Measurements from ENCODE around the gene LCORL. TPM values are rescaled to one million over a fixed set of nuclear protein-coding genes. Genes with fewer than 3 reads are reported as not detected.

Gene LCORL
- total RNA-seq, 1 experiment from 2014 or later, result 11.3 TPM

GRCh38 chr4:17809667-17810066 lies 211.9 kb downstream of the LCORL start:
- DNase-seq, result no peak
- peak overlapping the region; percentile 90 for H3K4me3 Mint-ChIP-seq (ENCODE audit: unreplicated experiment)
- Histone ChIP-seq H3K4me3 (ENCODE audit: low read depth, low read length) (peak overlapping the region; percentile 94), H3K27me3 (replicated peaks; ENCODE audit: control insufficient read depth, insufficient read depth, low read length) (no peaks in the 10 kb centered on the region), H3K4me1 (peaks cover 5% of the 10 kb centered on the region; the same call in 1 of the 2 replicates), H3K36me3 (ENCODE audit: control insufficient read depth, insufficient read depth, low read length) (no peaks in the 10 kb centered on the region), H3K9me3 (no peaks in the 10 kb centered on the region)
- H3K36me3 Mint-ChIP-seq (ENCODE audit: insufficient read depth, unreplicated experiment), result peaks cover 41% of the 10 kb centered on the region
- intact Hi-C loops (cut with micrococcal nuclease; ENCODE audit: unreplicated experiment), result loop anchor here (1.0 to 5.0 kb wide), 3 partner anchors 211 to 232 kb away; partner anchors contain the start of genes LAP3 and LCORL
- CTCF ChIA-PET, result no interaction called here
- peaks cover 24% of the 10 kb centered on the region for H3K4me1 Mint-ChIP-seq (ENCODE audit: low read depth, unreplicated experiment)
- H3K9me3 Mint-ChIP-seq (ENCODE audit: unreplicated experiment), result no peaks in the 10 kb centered on the region
- no peak for TF ChIP-seq CTCF (IDR thresholded peaks at IDR 0.05; ENCODE audit: insufficient read depth in 1 of 2, low read depth in 1 of 2, low read length in 1 of 2, severe bottlenecking in 1 of 2, unreplicated experiment in 1 of 2)
- POLR2A ChIA-PET, result interaction anchor here (1.4 kb wide), 3 partner anchors 195 to 233 kb away, joined by 4 to 7 read pairs (median 4); partner anchors contain the start of genes LAP3 and MED28
- no TSS peak for BruUV-seq (replicated peaks)
- H3K27ac Mint-ChIP-seq (ENCODE audit: unreplicated experiment), result peak overlapping the region; percentile 95
- H3K27me3 Mint-ChIP-seq (ENCODE audit: insufficient read depth, unreplicated experiment), result no peaks in the 10 kb centered on the region

- peaks cover 55% of the 10 kb centered on the region for H3K36me3 Mint-ChIP-seq (ENCODE audit: insufficient read depth, unreplicated experiment)
- intact Hi-C loops (cut with micrococcal nuclease; ENCODE audit: unreplicated experiment), result loop anchor here (5.0 kb wide), 1 partner anchor 210 kb away; no protein-coding TSS in a partner anchor
- H3K27me3 Mint-ChIP-seq (ENCODE audit: insufficient read depth, unreplicated experiment), result no peaks in the 10 kb centered on the region
- BruUV-seq (replicated peaks), result no TSS peak
- no peaks in the 10 kb centered on the region for H3K4me1 ChIP-seq
- H3K9me3 Mint-ChIP-seq (ENCODE audit: unreplicated experiment), result no peaks in the 10 kb centered on the region
- H3K4me3 ChIP-seq (ENCODE audit: low read depth, low read length), result no peak overlapping the region
- ChIA-PET CTCF (no interaction called here), POLR2A (no interaction called here)
- no peak overlapping the region for H3K27ac Mint-ChIP-seq (ENCODE audit: unreplicated experiment)
- DNase-seq, result no peak
- no peaks in the 10 kb centered on the region for H3K27me3 ChIP-seq (replicated peaks; ENCODE audit: control insufficient read depth, insufficient read depth, low read length)
- TF ChIP-seq CTCF (IDR thresholded peaks at IDR 0.05; ENCODE audit: insufficient read depth in 1 of 2, low read depth in 1 of 2, low read length in 1 of 2, severe bottlenecking in 1 of 2, unreplicated experiment in 1 of 2), result no peak
- H3K36me3 ChIP-seq (ENCODE audit: control insufficient read depth, insufficient read depth, low read length), result no peaks in the 10 kb centered on the region
- H3K9me3 ChIP-seq, result no peaks in the 10 kb centered on the region
- peaks cover 24% of the 10 kb centered on the region for H3K4me1 Mint-ChIP-seq (ENCODE audit: low read depth, unreplicated experiment)
- peak overlapping the region; percentile 9 for H3K4me3 Mint-ChIP-seq (ENCODE audit: unreplicated experiment)
Observed at GRCh38 chr4:17807446-17807845, 214.1 kb downstream of the LCORL start.

- no peak overlapping the region for H3K4me3 Mint-ChIP-seq (ENCODE audit: unreplicated experiment)
- H3K9me3 Mint-ChIP-seq (ENCODE audit: unreplicated experiment), result no peaks in the 10 kb centered on the region
- no peaks in the 10 kb centered on the region for H3K9me3 ChIP-seq
- intact Hi-C loops (cut with micrococcal nuclease; ENCODE audit: unreplicated experiment), result loop anchor here (5.0 kb wide), 1 partner anchor 208 kb away; no protein-coding TSS in a partner anchor
- TF ChIP-seq CTCF (IDR thresholded peaks at IDR 0.05; ENCODE audit: insufficient read depth in 1 of 2, low read depth in 1 of 2, low read length in 1 of 2, severe bottlenecking in 1 of 2, unreplicated experiment in 1 of 2), result no peak
- no peaks in the 10 kb centered on the region for H3K27me3 Mint-ChIP-seq (ENCODE audit: insufficient read depth, unreplicated experiment)
- CTCF ChIA-PET, result no interaction called here
- H3K4me3 ChIP-seq (ENCODE audit: low read depth, low read length), result no peak overlapping the region
- H3K4me1 ChIP-seq, result peaks cover under 1% of the 10 kb centered on the region; the same call in 1 of the 2 replicates
- POLR2A ChIA-PET, result no interaction called here
- peaks cover 13% of the 10 kb centered on the region for H3K4me1 Mint-ChIP-seq (ENCODE audit: low read depth, unreplicated experiment)
- H3K36me3 ChIP-seq (ENCODE audit: control insufficient read depth, insufficient read depth, low read length), result no peaks in the 10 kb centered on the region
- no TSS peak for BruUV-seq (replicated peaks)
- no peaks in the 10 kb centered on the region for H3K27me3 ChIP-seq (replicated peaks; ENCODE audit: control insufficient read depth, insufficient read depth, low read length)
- H3K36me3 Mint-ChIP-seq (ENCODE audit: insufficient read depth, unreplicated experiment), result peaks cover 52% of the 10 kb centered on the region
- no peak for DNase-seq
- no peak overlapping the region for H3K27ac Mint-ChIP-seq (ENCODE audit: unreplicated experiment)
Observed at GRCh38 chr4:17805580-17806155, 215.9 kb downstream of the LCORL start.
